HFFc6 (cell line): Measurements from ENCODE around the gene SMTNL1. TPM values are rescaled to one million over a fixed set of nuclear protein-coding genes. Genes with fewer than 3 reads are reported as not detected.

Experiments used
- DNase-seq: peaks from one replicate; pipeline ENCODE4 v3.0.0-alpha.2; 2018
- H3K27ac Mint-ChIP-seq: 2 replicates; pipeline ENCODE4 v1.8.0; 2020; ENCODE audit warnings: mild to moderate bottlenecking, mixed read lengths
- H3K27me3 Mint-ChIP-seq: 2 replicates; pipeline ENCODE4 v1.8.0; 2021; ENCODE audit warnings: mild to moderate bottlenecking, moderate library complexity, mixed read lengths; ENCODE audit not compliant: insufficient read depth
- H3K36me3 Mint-ChIP-seq: 2 replicates; pipeline ENCODE4 v1.8.0; 2021; ENCODE audit warnings: low read depth, mixed read lengths
- H3K4me1 Mint-ChIP-seq: 2 replicates; pipeline ENCODE4 v1.8.0; 2020; ENCODE audit warnings: low read depth, mixed read lengths
- H3K4me3 Mint-ChIP-seq: 2 replicates; pipeline ENCODE4 v1.8.0; 2020; ENCODE audit warnings: mild to moderate bottlenecking, moderate library complexity, mixed read lengths
- H3K9me3 Mint-ChIP-seq: 2 replicates; pipeline ENCODE4 v1.8.0; 2020; ENCODE audit warnings: mild to moderate bottlenecking, mixed read lengths
- total RNA-seq, 6 experiments: library from RNA; stranded (reverse); fragmentation: NEBNext Ultra II Directional; extraction: Animal tissue kit (Norgen Biotek cat#: 25700); gene quantifications; 2 replicates in 1 of 6; 3 replicates in 5 of 6; pipeline ENCODE4 v1.2.3, GENCODE V29; 2021
- TF ChIP-seq, protein P1 (sequence below): fragments of 200-600 bp; sonication (generic); IDR thresholded peaks from 2 replicates; pipeline ENCODE4 v1.5.0; 2021; ENCODE audit warnings: antibody characterized with exemption, mild to moderate bottlenecking

Gene SMTNL1
- total RNA-seq, 6 experiments from 2014 or later: not detected

DNA sequence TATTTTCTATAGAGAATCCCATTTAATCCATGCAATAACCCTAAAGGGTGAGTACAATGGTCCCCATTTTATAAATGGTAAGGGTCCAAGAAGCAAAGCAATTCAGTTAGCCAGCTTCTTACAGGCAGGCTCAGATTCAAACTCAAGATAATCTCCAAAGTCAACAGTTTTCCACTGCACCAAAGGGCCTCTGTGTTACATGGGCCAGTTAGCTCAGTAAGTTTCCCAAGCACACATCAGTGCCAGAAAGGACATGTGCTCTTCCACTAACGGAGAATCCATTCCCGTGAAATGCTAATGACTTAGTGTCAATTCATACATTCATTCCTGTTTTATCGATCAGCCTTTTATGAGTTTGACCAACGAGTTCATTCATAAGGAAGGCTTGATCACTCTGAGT is 32.9 kb upstream of the SMTNL1 start:
- Mint-ChIP-seq H3K9me3 (no peaks in the 10 kb centered on the region), H3K27ac (no peak overlapping the region), H3K36me3 (peaks cover 5% of the 10 kb centered on the region), H3K4me3 (no peak overlapping the region), H3K4me1 (peaks cover 14% of the 10 kb centered on the region), H3K27me3 (no peaks in the 10 kb centered on the region)
- TF ChIP-seq, protein P1, sequence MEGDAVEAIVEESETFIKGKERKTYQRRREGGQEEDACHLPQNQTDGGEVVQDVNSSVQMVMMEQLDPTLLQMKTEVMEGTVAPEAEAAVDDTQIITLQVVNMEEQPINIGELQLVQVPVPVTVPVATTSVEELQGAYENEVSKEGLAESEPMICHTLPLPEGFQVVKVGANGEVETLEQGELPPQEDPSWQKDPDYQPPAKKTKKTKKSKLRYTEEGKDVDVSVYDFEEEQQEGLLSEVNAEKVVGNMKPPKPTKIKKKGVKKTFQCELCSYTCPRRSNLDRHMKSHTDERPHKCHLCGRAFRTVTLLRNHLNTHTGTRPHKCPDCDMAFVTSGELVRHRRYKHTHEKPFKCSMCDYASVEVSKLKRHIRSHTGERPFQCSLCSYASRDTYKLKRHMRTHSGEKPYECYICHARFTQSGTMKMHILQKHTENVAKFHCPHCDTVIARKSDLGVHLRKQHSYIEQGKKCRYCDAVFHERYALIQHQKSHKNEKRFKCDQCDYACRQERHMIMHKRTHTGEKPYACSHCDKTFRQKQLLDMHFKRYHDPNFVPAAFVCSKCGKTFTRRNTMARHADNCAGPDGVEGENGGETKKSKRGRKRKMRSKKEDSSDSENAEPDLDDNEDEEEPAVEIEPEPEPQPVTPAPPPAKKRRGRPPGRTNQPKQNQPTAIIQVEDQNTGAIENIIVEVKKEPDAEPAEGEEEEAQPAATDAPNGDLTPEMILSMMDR: no peak
- DNase-seq: no peak

DNA sequence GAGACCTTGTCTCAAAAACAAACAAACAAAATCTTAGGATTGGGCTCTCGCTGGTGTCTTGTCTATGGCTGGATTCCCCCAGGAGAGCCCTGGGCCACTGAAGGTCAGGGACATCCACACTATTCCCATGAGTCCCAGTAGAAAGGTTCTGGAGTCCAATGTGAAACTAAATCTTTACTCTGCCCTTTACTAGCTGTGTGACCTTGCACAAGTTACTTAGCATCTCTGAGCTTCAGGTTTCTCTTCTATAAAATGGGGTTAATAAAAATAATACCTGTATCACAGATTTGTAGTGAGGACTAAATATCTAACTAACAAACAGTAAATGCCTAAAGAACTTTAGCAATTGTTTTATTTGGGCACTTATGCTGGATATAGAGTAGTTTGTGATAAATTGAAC is 30.9 kb upstream of the SMTNL1 start:
- Mint-ChIP-seq H3K4me3 (no peak overlapping the region), H3K4me1 (peaks cover 4% of the 10 kb centered on the region; the same call in 1 of the 2 replicates), H3K9me3 (no peaks in the 10 kb centered on the region), H3K36me3 (no peaks in the 10 kb centered on the region), H3K27me3 (no peaks in the 10 kb centered on the region), H3K27ac (no peak overlapping the region)
- DNase-seq: no peak
- TF ChIP-seq, protein P1: no peak

DNA sequence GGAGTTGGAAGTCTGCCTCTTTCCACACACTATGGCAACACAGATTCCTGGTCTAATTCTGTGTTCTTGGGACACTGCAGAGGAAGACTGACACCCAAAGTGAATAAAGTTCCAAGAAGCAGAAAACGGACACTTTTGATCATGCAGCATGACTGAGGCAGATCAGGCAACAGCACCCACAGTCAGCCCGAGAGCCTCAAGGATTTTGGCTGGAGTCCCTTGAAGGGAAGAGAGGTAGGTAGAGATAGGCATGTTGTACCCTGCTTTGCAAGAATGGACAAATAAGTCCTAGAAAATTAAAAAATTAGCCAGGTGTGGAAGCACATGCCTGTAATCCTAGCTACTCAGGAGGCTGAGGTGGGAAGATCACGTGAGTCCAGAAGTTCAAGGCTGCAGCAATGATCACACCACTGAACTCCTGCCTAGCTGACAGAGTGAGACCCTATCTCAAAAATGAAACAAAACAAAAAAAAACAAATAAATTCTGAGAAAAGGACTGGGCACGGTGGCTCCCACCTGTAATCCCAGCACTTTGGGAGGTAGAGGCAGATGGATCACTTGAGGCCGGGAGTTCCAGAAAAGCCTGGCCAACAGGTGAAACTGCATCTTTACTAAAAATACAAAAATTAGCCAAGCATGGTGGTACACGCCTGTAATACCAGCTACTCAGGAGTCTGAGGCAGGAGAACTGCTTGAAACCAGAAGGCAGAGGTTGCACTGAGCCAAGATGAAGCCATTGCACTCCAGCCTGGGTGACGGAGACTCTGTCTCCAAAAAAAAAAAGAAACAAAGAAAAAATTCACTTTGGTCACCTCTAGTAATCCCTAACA is 28.8 kb upstream of the SMTNL1 start:
- no peaks in the 10 kb centered on the region for H3K36me3 Mint-ChIP-seq
- no peak for DNase-seq
- TF ChIP-seq, protein P1: no peak
- H3K9me3 Mint-ChIP-seq: no peaks in the 10 kb centered on the region
- H3K27me3 Mint-ChIP-seq: no peaks in the 10 kb centered on the region
- no peak overlapping the region for H3K27ac Mint-ChIP-seq
- H3K4me1 Mint-ChIP-seq: no peaks in the 10 kb centered on the region
- no peak overlapping the region for H3K4me3 Mint-ChIP-seq

DNA sequence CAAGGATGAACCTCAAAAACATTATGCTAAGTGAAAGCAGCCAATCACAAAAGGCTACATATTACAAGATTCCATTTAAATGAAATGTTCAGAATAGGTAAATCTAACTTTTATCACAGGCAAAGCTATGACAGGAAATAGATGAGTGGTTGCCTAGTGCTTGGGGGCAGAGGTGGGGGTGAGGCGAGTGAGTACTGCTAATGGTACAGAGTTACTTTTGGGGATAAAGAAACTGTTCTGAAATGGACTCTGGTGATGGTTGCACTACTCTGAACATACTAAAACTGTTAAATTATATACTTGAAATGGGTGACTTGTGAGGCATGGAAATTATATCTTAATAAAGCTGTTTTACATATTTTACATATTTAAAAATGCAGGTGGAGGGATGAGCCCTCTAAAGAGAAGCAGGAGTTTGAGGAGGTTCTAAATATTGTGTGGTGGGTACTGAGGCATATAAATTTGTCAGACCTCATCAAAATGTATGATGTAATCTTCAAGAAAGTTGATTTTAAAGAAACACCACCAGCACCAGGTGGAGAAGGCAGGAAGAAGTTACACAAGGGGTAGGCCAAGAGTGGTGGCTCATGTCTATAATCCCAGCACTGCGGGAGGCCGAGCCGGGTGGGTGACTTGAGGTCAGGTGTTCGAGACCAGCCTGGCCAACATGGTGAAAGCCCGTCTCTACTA is 25.5 kb upstream of the SMTNL1 start:
- Mint-ChIP-seq H3K27me3 (no peaks in the 10 kb centered on the region), H3K9me3 (no peaks in the 10 kb centered on the region), H3K4me1 (no peaks in the 10 kb centered on the region), H3K4me3 (no peak overlapping the region), H3K36me3 (no peaks in the 10 kb centered on the region), H3K27ac (no peak overlapping the region)
- no peak for DNase-seq
- TF ChIP-seq, protein P1: no peak

DNA sequence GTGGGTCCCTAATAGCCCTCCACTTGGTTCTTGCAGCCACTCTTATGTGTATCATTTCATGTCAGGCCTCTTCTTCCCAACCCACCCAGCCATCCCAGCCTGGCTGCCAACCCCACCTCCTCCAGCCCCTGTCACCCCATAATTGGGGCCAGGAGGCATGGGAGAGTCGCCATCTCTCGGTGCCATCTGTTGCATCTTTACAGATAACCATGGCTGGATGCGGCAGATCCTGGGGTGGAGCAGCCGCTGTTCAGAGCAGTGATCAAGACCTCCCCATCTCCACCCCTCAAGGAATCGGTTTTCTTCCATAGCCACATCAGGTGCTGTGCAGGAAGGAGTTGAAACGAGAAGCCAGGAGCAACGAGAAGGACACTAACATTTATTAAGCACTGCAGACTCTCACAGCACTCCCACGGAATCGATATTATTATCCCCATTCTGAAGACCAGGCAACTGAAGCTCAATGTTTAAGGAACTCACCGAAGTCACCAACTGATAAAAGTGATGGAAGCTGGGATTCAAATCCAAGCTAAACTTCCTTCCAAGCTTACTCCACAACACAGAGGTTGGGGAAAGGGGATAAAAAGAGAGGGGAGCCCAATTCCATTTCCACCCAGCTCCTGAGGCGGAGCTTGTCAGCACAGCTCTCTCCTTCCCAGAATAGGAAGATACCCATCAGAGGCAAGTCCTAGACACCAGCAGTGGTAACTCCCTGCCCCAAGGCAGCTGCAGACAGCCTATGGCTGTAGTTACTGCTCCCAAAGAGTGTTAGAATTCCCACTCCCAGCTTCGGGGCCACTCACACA is 24.5 kb upstream of the SMTNL1 start:
- no peak for DNase-seq
- Mint-ChIP-seq H3K4me1 (no peaks in the 10 kb centered on the region), H3K27me3 (no peaks in the 10 kb centered on the region), H3K27ac (no peak overlapping the region), H3K4me3 (no peak overlapping the region), H3K36me3 (no peaks in the 10 kb centered on the region), H3K9me3 (no peaks in the 10 kb centered on the region)
- TF ChIP-seq, protein P1: no peak
